ENCODE results near the gene ELN. TPM values are rescaled to one million over a fixed set of nuclear protein-coding genes. Genes with fewer than 3 reads are reported as not detected.

The ELN gene
- total RNA-seq, 4 donors from 2014 or later: 4.1 to 427 (median 92.4) TPM

DNA sequence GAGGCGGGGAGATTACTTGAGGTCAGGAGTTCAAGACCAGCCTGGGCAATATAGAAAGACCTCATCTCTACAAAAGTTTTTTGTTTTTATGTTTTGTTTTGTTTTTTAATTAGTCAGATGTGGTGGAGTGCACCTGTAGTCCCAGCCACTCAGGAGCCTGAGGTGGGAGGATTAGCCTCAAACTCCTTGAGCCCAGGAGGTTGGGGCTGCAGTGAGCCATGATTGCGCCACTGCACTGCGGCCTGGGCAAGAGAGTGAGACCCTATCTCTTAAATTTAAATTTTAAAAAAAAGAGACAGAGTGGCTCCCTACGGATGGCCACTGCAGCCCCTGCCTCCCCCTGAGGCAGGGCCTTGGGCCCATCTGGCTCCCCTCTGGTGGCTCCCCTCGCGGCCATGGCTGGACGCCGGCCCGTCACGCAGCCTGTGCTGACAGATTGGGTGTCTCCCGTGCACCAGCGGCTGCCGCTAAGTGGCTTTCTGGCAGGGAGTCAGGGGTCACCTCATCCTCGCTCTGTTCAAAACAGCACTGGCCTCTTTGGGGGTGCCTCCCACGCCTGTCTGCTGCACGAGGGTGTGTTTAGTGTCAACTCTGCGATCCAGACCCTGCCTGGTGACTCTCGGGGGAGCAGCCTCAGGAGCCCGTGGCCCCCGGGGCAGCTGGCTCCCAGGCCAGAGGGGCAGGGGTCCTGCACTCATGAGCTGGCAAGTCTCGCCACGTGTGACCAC is 44.4 kb upstream of the ELN start:
- Histone ChIP-seq H3K9me3 (no peaks in the 10 kb centered on the region), H3K27ac (no peak overlapping the region), H3K4me3 (no peak overlapping the region), H3K27me3 (no peaks in the 10 kb centered on the region), H3K4me1 (no peaks in the 10 kb centered on the region), H3K36me3 (no peaks in the 10 kb centered on the region)
- peak in 1 of 2 donors; percentile 39 for DNase-seq
- TF ChIP-seq POLR2A (IDR thresholded peaks at IDR 0.05): no peak
- TF ChIP-seq, protein P1, sequence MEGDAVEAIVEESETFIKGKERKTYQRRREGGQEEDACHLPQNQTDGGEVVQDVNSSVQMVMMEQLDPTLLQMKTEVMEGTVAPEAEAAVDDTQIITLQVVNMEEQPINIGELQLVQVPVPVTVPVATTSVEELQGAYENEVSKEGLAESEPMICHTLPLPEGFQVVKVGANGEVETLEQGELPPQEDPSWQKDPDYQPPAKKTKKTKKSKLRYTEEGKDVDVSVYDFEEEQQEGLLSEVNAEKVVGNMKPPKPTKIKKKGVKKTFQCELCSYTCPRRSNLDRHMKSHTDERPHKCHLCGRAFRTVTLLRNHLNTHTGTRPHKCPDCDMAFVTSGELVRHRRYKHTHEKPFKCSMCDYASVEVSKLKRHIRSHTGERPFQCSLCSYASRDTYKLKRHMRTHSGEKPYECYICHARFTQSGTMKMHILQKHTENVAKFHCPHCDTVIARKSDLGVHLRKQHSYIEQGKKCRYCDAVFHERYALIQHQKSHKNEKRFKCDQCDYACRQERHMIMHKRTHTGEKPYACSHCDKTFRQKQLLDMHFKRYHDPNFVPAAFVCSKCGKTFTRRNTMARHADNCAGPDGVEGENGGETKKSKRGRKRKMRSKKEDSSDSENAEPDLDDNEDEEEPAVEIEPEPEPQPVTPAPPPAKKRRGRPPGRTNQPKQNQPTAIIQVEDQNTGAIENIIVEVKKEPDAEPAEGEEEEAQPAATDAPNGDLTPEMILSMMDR (IDR thresholded peaks at IDR 0.05): no peak
- intact Hi-C loops (cut with DNase I; ENCODE audit: low total_unique reads): no loop called here

DNA sequence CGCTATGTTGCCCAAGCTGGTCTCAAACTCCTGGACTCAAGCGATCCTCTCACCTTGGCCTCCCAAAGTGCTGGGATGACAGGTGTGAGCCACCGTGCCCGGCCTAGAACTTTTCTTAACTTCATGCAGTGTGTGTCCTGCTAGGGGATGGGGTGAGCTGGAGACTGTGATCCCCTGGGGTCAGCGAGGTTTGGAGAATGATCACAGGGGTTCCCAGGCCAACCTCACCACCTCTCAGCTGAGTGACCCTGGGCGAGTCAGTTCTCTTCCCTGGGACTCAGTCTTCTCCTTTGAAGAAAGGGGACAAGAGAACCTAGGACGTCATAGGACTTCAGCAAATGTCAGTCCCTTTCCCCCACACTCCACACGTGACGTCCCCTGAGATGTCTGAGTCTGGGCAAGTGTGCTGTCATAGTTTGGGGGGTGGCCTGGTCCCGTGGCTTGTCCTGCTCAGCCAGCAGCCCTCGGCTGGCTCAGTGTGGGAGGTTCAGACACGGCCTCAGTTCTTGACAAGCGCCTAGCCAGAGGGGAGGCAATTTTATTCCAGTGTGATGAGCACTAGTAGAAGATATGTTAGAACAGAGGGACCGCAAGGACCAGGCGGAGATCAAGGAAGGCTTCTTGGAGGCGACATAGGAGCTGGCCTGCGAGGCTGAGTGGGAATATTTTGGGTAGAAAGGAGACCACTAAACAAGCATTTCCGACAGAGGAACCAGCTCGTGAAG is 43.3 kb upstream of the ELN start:
- Histone ChIP-seq H3K36me3 (no peaks in the 10 kb centered on the region), H3K4me3 (no peak overlapping the region), H3K4me1 (no peaks in the 10 kb centered on the region), H3K9me3 (no peaks in the 10 kb centered on the region), H3K27ac (no peak overlapping the region), H3K27me3 (no peaks in the 10 kb centered on the region)
- no peak for DNase-seq
- intact Hi-C loops (cut with DNase I; ENCODE audit: low total_unique reads): no loop called here
- TF ChIP-seq, protein P1 (IDR thresholded peaks at IDR 0.05): no peak
- no peak for TF ChIP-seq POLR2A (IDR thresholded peaks at IDR 0.05)

DNA sequence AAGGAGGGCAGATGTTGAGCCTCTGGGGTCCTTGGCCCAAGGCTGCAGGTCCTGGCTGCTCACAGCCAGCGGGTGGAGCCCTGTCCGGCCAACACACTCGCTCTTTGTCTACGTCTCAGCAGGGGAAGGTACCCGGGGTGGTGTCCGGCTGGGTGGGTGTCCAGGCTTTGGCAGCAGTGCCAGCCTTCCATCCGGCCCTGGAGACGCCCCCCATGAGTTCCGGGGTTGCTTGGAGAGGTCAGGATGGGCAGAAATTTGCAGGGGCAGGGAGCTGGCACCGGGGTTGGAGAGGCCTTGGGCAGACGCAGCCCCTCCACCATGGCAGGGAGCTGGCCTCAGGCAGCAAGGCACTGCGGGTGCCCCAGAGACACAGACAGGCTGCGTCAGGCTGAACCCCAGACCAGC is 42.2 kb upstream of the ELN start:
- H3K4me1 ChIP-seq: no peaks in the 10 kb centered on the region
- TF ChIP-seq, protein P1 (IDR thresholded peaks at IDR 0.05): no peak
- no peak for TF ChIP-seq POLR2A (IDR thresholded peaks at IDR 0.05)
- intact Hi-C loops (cut with DNase I; ENCODE audit: low total_unique reads): no loop called here
- H3K36me3 ChIP-seq: no peaks in the 10 kb centered on the region
- H3K27ac ChIP-seq: peak overlapping the region in 1 of 2 donors; percentile 22
- H3K9me3 ChIP-seq: no peaks in the 10 kb centered on the region
- H3K4me3 ChIP-seq: no peak overlapping the region
- DNase-seq: no peak
- no peaks in the 10 kb centered on the region for H3K27me3 ChIP-seq

DNA sequence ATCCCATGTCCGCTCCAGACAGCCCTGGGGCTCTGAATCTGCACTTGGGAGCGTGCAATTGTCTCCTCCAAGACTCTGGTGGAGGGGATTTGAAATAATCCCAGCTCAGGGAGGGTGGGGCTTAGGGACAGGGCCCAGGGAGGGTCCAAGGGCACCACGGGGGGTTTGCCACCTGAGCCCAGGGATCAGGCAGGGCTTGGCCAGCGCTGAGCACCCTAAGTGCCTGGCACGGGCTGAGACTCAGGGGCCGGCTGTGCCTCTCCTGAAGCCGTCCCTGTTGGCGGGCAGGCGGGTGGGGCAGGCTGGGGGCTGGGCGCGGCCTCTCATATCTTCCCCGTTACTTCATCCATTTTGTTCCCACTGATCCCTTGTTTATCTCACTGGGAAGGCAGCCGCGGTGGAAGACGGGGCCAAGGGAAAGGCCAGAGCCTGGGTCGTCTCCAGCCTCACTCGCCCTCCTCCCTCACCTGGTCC is 41.8 kb upstream of the ELN start:
- no peaks in the 10 kb centered on the region for H3K27me3 ChIP-seq
- no peaks in the 10 kb centered on the region for H3K9me3 ChIP-seq
- no peaks in the 10 kb centered on the region for H3K36me3 ChIP-seq
- H3K4me1 ChIP-seq: no peaks in the 10 kb centered on the region
- DNase-seq: peak in 1 of 2 donors; percentile 42
- TF ChIP-seq POLR2A (IDR thresholded peaks at IDR 0.05): no peak
- TF ChIP-seq, protein P1 (IDR thresholded peaks at IDR 0.05): no peak
- H3K27ac ChIP-seq: peak overlapping the region in 1 of 2 donors; percentile 22
- intact Hi-C loops (cut with DNase I; ENCODE audit: low total_unique reads): no loop called here
- H3K4me3 ChIP-seq: no peak overlapping the region

DNA sequence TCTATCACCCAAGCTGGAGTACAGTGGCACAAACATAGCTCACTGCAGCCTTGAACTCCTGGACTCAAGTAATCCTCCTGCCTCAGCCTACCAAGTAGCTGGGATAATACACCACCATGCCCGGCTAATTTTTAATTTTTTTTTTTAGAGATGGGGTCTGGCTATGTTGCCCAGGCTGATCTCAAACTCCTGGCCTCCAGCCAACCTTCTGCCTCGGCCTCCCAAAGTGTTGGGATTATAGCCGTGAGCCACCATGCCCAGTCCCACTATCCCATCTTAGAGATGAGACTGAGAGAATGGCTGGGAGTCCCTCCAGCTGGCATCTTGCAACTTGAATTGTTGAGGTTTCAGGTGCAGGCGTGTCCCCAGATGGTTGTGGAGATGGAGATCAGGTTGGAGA is 40.7 kb upstream of the ELN start:
- intact Hi-C loops (cut with DNase I; ENCODE audit: low total_unique reads): no loop called here
- TF ChIP-seq, protein P1 (IDR thresholded peaks at IDR 0.05): no peak
- TF ChIP-seq POLR2A (IDR thresholded peaks at IDR 0.05): no peak
- H3K27ac ChIP-seq: no peak overlapping the region
- H3K27me3 ChIP-seq: no peaks in the 10 kb centered on the region
- H3K36me3 ChIP-seq: no peaks in the 10 kb centered on the region
- no peaks in the 10 kb centered on the region for H3K4me1 ChIP-seq
- H3K4me3 ChIP-seq: no peak overlapping the region
- no peak for DNase-seq
- no peaks in the 10 kb centered on the region for H3K9me3 ChIP-seq
